ENCODE measurements around the gene UMODL1. TPM values are rescaled to one million over a fixed set of nuclear protein-coding genes. Genes with fewer than 3 reads are reported as not detected.

Gene UMODL1
- total and polyA plus RNA-seq, 12 donors: 0.10 to 0.79 (median 0.17) TPM; not detected in 9

- intact Hi-C loops (cut with DNase I): no loop called here
- 53 to 70% (median 67%) methylated on average over 14 to 29 of the region's 29 CpGs for WGBS, 4 donors
- TF ChIP-seq, protein P1, sequence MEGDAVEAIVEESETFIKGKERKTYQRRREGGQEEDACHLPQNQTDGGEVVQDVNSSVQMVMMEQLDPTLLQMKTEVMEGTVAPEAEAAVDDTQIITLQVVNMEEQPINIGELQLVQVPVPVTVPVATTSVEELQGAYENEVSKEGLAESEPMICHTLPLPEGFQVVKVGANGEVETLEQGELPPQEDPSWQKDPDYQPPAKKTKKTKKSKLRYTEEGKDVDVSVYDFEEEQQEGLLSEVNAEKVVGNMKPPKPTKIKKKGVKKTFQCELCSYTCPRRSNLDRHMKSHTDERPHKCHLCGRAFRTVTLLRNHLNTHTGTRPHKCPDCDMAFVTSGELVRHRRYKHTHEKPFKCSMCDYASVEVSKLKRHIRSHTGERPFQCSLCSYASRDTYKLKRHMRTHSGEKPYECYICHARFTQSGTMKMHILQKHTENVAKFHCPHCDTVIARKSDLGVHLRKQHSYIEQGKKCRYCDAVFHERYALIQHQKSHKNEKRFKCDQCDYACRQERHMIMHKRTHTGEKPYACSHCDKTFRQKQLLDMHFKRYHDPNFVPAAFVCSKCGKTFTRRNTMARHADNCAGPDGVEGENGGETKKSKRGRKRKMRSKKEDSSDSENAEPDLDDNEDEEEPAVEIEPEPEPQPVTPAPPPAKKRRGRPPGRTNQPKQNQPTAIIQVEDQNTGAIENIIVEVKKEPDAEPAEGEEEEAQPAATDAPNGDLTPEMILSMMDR (IDR thresholded peaks at IDR 0.05): peak in 1 of 6 experiments; percentile 13
- TF ChIP-seq POLR2A (IDR thresholded peaks at IDR 0.05): no peak
- H3K36me3 ChIP-seq (replicated peaks in 1 of 2): no peaks in the 10 kb centered on the region
- no peaks in the 10 kb centered on the region for H3K4me1 ChIP-seq (replicated peaks in 1 of 2)
- H3K9me3 ChIP-seq (replicated peaks in 1 of 3): no peaks in the 10 kb centered on the region
- no peak overlapping the region for H3K27ac ChIP-seq
- no peak overlapping the region for H3K4me3 ChIP-seq
- DNase-seq: no peak
- H3K27me3 ChIP-seq: peaks cover 12% of the 10 kb centered on the region
These were observed 54.7 kb downstream of the UMODL1 start for GRCh38 chr21:42125571-42126544.

GRCh38 chr21:42127164-42128150 lies 56.3 kb downstream of the UMODL1 start:
- 86 to 89% (median 88%) methylated on average over 33 to 36 of the region's 36 CpGs for WGBS, 4 donors
- Histone ChIP-seq H3K9me3 (replicated peaks in 1 of 3) (no peaks in the 10 kb centered on the region), H3K27me3 (peaks cover 7% of the 10 kb centered on the region), H3K4me1 (replicated peaks in 1 of 2) (no peaks in the 10 kb centered on the region), H3K4me3 (no peak overlapping the region), H3K36me3 (replicated peaks in 1 of 2) (no peaks in the 10 kb centered on the region), H3K27ac (no peak overlapping the region)
- intact Hi-C loops (cut with DNase I): no loop called here
- no peak for DNase-seq
- TF ChIP-seq, protein P1 (IDR thresholded peaks at IDR 0.05): no peak
- no peak for TF ChIP-seq POLR2A (IDR thresholded peaks at IDR 0.05)

DNA sequence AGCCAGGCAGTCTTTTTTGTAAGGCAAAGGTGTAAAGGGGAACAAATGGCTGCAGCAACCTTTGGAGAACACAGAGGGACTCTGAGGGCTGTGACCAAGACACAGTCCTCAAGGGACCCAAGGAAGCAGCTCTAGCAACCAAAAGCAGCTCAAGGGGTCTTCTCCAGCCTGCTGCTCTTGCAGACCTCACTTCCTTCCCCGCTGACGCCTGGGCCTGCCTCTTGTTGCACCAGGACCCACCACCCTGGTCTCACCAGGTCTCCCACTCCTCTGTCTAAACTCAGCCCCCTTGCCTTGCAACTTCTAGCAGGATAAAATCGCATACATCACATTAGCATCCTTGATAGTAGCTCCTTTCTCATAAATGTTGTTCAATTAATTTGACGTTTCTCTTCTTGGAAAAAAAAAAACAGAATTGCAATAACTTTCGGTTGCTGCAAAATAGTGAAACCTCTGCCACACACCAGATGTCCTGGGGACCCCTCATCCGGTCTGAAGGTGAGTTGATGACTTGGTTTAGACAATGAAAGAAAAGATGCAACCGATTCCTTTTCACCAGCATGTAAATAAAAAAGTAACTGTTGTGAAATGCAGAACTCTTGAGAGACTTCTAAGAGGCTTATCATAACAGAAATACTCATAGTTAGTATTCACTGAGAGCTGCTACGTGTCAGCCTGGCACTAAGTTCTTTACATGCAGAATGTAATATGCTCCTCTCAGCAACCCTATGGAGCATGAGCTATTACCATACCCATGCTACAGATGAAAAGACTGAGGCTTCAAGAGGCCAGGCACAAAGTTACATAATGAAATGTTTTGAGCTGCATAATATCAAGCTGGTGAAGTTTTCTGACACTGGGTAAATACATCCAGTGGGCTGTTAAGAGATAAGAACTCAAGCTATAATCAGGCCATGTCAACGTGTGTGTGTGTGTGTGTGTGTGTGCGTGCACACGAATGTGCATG lies 58.5 kb downstream of the UMODL1 start:
- no peak for DNase-seq
- H3K9me3 ChIP-seq (replicated peaks in 1 of 3): no peaks in the 10 kb centered on the region
- no peak overlapping the region for H3K27ac ChIP-seq
- H3K4me1 ChIP-seq (replicated peaks in 1 of 2): no peaks in the 10 kb centered on the region
- H3K36me3 ChIP-seq (replicated peaks in 1 of 2): no peaks in the 10 kb centered on the region
- no peak for TF ChIP-seq POLR2A (IDR thresholded peaks at IDR 0.05)
- TF ChIP-seq, protein P1 (IDR thresholded peaks at IDR 0.05): no peak
- H3K27me3 ChIP-seq: peaks cover 7% of the 10 kb centered on the region
- intact Hi-C loops (cut with DNase I): no loop called here
- no peak overlapping the region for H3K4me3 ChIP-seq
- 70 to 81% (median 77%) methylated on average over 11 of the region's 11 CpGs for WGBS, 4 donors

All from adrenal gland (tissue), 12 donors.